ENCODE measurements around the gene COL8A1. TPM values are rescaled to one million over a fixed set of nuclear protein-coding genes. Genes with fewer than 3 reads are reported as not detected.
"Not testable (repeated sequence)": the region's sequence is repeated elsewhere in the genome, so short reads cannot be mapped to it uniquely, and the experiment has no call there.

The COL8A1 gene
- polyA plus RNA-seq (2013, experiment 1 of 2), result 0.10 TPM
- 0.07 TPM for polyA plus RNA-seq (2013, experiment 2 of 2)

- no peak within 1 kb of the TSS for H2BK5ac ChIP-seq (ENCODE audit: low read length)
- H3K79me1 ChIP-seq (ENCODE audit: low read depth, low read length), result no peaks in the 10 kb centered on the region
- no peak within 1 kb of the TSS for H2BK120ac ChIP-seq (ENCODE audit: low read depth, low read length)
- peak within 1 kb of the TSS; percentile 24 to 67 for H3K4me3 ChIP-seq (ENCODE audit: low read length in 2 of 2)
- peak within 1 kb of the TSS; percentile 78 for H2AFZ ChIP-seq (ENCODE audit: low read length)
- H3K36me3 ChIP-seq (replicated peaks in 1 of 2; ENCODE audit: control insufficient read depth in 2 of 2, insufficient read depth in 2 of 2, low read length in 2 of 2), result no peaks in the 10 kb centered on the region
- peak within 1 kb of the TSS; percentile 44 for H3K23ac ChIP-seq (ENCODE audit: low read depth, low read length, poor library complexity)
- H3K9me3 ChIP-seq (replicated peaks in 1 of 2; ENCODE audit: control insufficient read depth in 2 of 2, insufficient read depth in 1 of 2, low read depth in 1 of 2, low read length in 2 of 2), result no peaks in the 10 kb centered on the region
- H2BK15ac ChIP-seq (ENCODE audit: low read length), result no peak within 1 kb of the TSS
- no peak within 1 kb of the TSS for H3K4ac ChIP-seq (ENCODE audit: low read length)
- H3K14ac ChIP-seq (ENCODE audit: low read length), result no peak within 1 kb of the TSS
- H2BK12ac ChIP-seq (ENCODE audit: low read length), result no peak within 1 kb of the TSS
- peak within 1 kb of the TSS; percentile 98 for H3K4me2 ChIP-seq (ENCODE audit: insufficient read depth, low read length, poor library complexity, severe bottlenecking)
- H3K9ac ChIP-seq (ENCODE audit: low read depth, low read length, poor library complexity), result peak within 1 kb of the TSS; percentile 57
- H3K4me1 ChIP-seq (ENCODE audit: control insufficient read depth in 2 of 2, insufficient read depth in 1 of 2, low read depth in 1 of 2, low read length in 2 of 2), result peaks cover 6 to 7% of the 10 kb centered on the region in 2 donors
- DNase-seq (ENCODE audit: low spot score), result peak; percentile 26
- peak within 1 kb of the TSS; percentile 44 for H3K18ac ChIP-seq (ENCODE audit: low read length)
- WGBS, 2 donors (ENCODE audit: extremely low coverage in 2 of 2, insufficient read length in 2 of 2, insufficient replicate concordance in 1 of 2), result no CpG with 5 or more reads among the region's 26 CpGs
- H3K27ac ChIP-seq (replicated peaks; ENCODE audit: low read length), result no peak within 1 kb of the TSS
- H2AK5ac ChIP-seq (ENCODE audit: low read depth, low read length), result no peak within 1 kb of the TSS
- no peak within 1 kb of the TSS for H4K8ac ChIP-seq (ENCODE audit: low read depth, low read length)
- H3K27me3 ChIP-seq (ENCODE audit: control insufficient read depth in 3 of 3, insufficient read depth in 3 of 3, low read depth in 1 of 3, low read length in 3 of 3), result peaks cover 0 to 26% (median 3%) of the 10 kb centered on the region in 3 experiments
- no peak within 1 kb of the TSS for H4K91ac ChIP-seq (ENCODE audit: low read depth, low read length, poor library complexity)
Measured at GRCh38 chr3:99638167-99638948, at the start of gene COL8A1. TSS of gene COL8A1 (plus strand) at chr3:99638594. CDS start at chr3:99790683, 152,089 bp downstream.

- not testable (repeated sequence) for H3K23ac ChIP-seq (ENCODE audit: low read depth, low read length, poor library complexity); H3K27ac ChIP-seq (replicated peaks; ENCODE audit: low read length); DNase-seq (ENCODE audit: low spot score); H3K79me1 ChIP-seq (ENCODE audit: low read depth, low read length); H3K4me3 ChIP-seq (ENCODE audit: low read length in 2 of 2); H2BK15ac ChIP-seq (ENCODE audit: low read length); H3K14ac ChIP-seq (ENCODE audit: low read length); H3K4me1 ChIP-seq (ENCODE audit: control insufficient read depth in 2 of 2, insufficient read depth in 1 of 2, low read depth in 1 of 2, low read length in 2 of 2); H4K91ac ChIP-seq (ENCODE audit: low read depth, low read length, poor library complexity); H3K18ac ChIP-seq (ENCODE audit: low read length); H3K4me2 ChIP-seq (ENCODE audit: insufficient read depth, low read length, poor library complexity, severe bottlenecking); H3K27me3 ChIP-seq (ENCODE audit: control insufficient read depth in 3 of 3, insufficient read depth in 3 of 3, low read depth in 1 of 3, low read length in 3 of 3); H2AFZ ChIP-seq (ENCODE audit: low read length); H2BK120ac ChIP-seq (ENCODE audit: low read depth, low read length); H2BK12ac ChIP-seq (ENCODE audit: low read length); H3K9ac ChIP-seq (ENCODE audit: low read depth, low read length, poor library complexity); H3K9me3 ChIP-seq (replicated peaks in 1 of 2; ENCODE audit: control insufficient read depth in 2 of 2, insufficient read depth in 1 of 2, low read depth in 1 of 2, low read length in 2 of 2); H3K36me3 ChIP-seq (replicated peaks in 1 of 2; ENCODE audit: control insufficient read depth in 2 of 2, insufficient read depth in 2 of 2, low read length in 2 of 2); H3K4ac ChIP-seq (ENCODE audit: low read length); H4K8ac ChIP-seq (ENCODE audit: low read depth, low read length); H2AK5ac ChIP-seq (ENCODE audit: low read depth, low read length); H2BK5ac ChIP-seq (ENCODE audit: low read length)
- no CpG with 5 or more reads among the region's 4 CpGs for WGBS, 2 donors (ENCODE audit: extremely low coverage in 2 of 2, insufficient read length in 2 of 2, insufficient replicate concordance in 1 of 2)
Measured at GRCh38 chr3:99589168-99589567, 49.2 kb upstream of the COL8A1 start.

GRCh38 chr3:99599894-99600293 lies 38.5 kb upstream of the COL8A1 start:
- no peaks in the 10 kb centered on the region for H3K36me3 ChIP-seq (replicated peaks in 1 of 2; ENCODE audit: control insufficient read depth in 2 of 2, insufficient read depth in 2 of 2, low read length in 2 of 2)
- H3K4me2 ChIP-seq (ENCODE audit: insufficient read depth, low read length, poor library complexity, severe bottlenecking), result no peak overlapping the region
- no peak overlapping the region for H4K8ac ChIP-seq (ENCODE audit: low read depth, low read length)
- DNase-seq (ENCODE audit: low spot score), result no peak
- H3K4me1 ChIP-seq (ENCODE audit: control insufficient read depth in 2 of 2, insufficient read depth in 1 of 2, low read depth in 1 of 2, low read length in 2 of 2), result no peaks in the 10 kb centered on the region
- H3K14ac ChIP-seq (ENCODE audit: low read length), result no peak overlapping the region
- H3K4me3 ChIP-seq (ENCODE audit: low read length in 2 of 2), result no peak overlapping the region
- no peak overlapping the region for H3K27ac ChIP-seq (replicated peaks; ENCODE audit: low read length)
- no peaks in the 10 kb centered on the region for H3K9me3 ChIP-seq (replicated peaks in 1 of 2; ENCODE audit: control insufficient read depth in 2 of 2, insufficient read depth in 1 of 2, low read depth in 1 of 2, low read length in 2 of 2)
- H2BK120ac ChIP-seq (ENCODE audit: low read depth, low read length), result no peak overlapping the region
- no peak overlapping the region for H3K23ac ChIP-seq (ENCODE audit: low read depth, low read length, poor library complexity)
- H2BK15ac ChIP-seq (ENCODE audit: low read length), result no peak overlapping the region
- no peak overlapping the region for H4K91ac ChIP-seq (ENCODE audit: low read depth, low read length, poor library complexity)
- H2AK5ac ChIP-seq (ENCODE audit: low read depth, low read length), result no peak overlapping the region
- no peak overlapping the region for H3K18ac ChIP-seq (ENCODE audit: low read length)
- H3K9ac ChIP-seq (ENCODE audit: low read depth, low read length, poor library complexity), result no peak overlapping the region
- no peak overlapping the region for H2BK5ac ChIP-seq (ENCODE audit: low read length)
- no peak overlapping the region for H2AFZ ChIP-seq (ENCODE audit: low read length)
- H3K4ac ChIP-seq (ENCODE audit: low read length), result no peak overlapping the region
- WGBS, 2 donors (ENCODE audit: extremely low coverage in 2 of 2, insufficient read length in 2 of 2, insufficient replicate concordance in 1 of 2), result no CpG with 5 or more reads among the region's 5 CpGs
- no peaks in the 10 kb centered on the region for H3K79me1 ChIP-seq (ENCODE audit: low read depth, low read length)
- H3K27me3 ChIP-seq (ENCODE audit: control insufficient read depth in 3 of 3, insufficient read depth in 3 of 3, low read depth in 1 of 3, low read length in 3 of 3), result no peaks in the 10 kb centered on the region
- no peak overlapping the region for H2BK12ac ChIP-seq (ENCODE audit: low read length)

GRCh38 chr3:99601515-99601914 lies 36.9 kb upstream of the COL8A1 start:
- no CpG with 5 or more reads among the region's 1 CpG for WGBS, 2 donors (ENCODE audit: extremely low coverage in 2 of 2, insufficient read length in 2 of 2, insufficient replicate concordance in 1 of 2)
- no peak overlapping the region for H4K91ac ChIP-seq (ENCODE audit: low read depth, low read length, poor library complexity)
- no peak overlapping the region for H3K9ac ChIP-seq (ENCODE audit: low read depth, low read length, poor library complexity)
- no peak overlapping the region for H2BK120ac ChIP-seq (ENCODE audit: low read depth, low read length)
- no peak overlapping the region for H3K27ac ChIP-seq (replicated peaks; ENCODE audit: low read length)
- no peak overlapping the region for H2BK5ac ChIP-seq (ENCODE audit: low read length)
- H3K36me3 ChIP-seq (replicated peaks in 1 of 2; ENCODE audit: control insufficient read depth in 2 of 2, insufficient read depth in 2 of 2, low read length in 2 of 2), result no peaks in the 10 kb centered on the region
- H3K4me2 ChIP-seq (ENCODE audit: insufficient read depth, low read length, poor library complexity, severe bottlenecking), result no peak overlapping the region
- no peaks in the 10 kb centered on the region for H3K4me1 ChIP-seq (ENCODE audit: control insufficient read depth in 2 of 2, insufficient read depth in 1 of 2, low read depth in 1 of 2, low read length in 2 of 2)
- H3K9me3 ChIP-seq (replicated peaks in 1 of 2; ENCODE audit: control insufficient read depth in 2 of 2, insufficient read depth in 1 of 2, low read depth in 1 of 2, low read length in 2 of 2), result no peaks in the 10 kb centered on the region
- no peak overlapping the region for H3K18ac ChIP-seq (ENCODE audit: low read length)
- no peak overlapping the region for H4K8ac ChIP-seq (ENCODE audit: low read depth, low read length)
- H3K79me1 ChIP-seq (ENCODE audit: low read depth, low read length), result no peaks in the 10 kb centered on the region
- no peak overlapping the region for H2AFZ ChIP-seq (ENCODE audit: low read length)
- no peak overlapping the region for H3K14ac ChIP-seq (ENCODE audit: low read length)
- H2AK5ac ChIP-seq (ENCODE audit: low read depth, low read length), result no peak overlapping the region
- H2BK12ac ChIP-seq (ENCODE audit: low read length), result no peak overlapping the region
- no peak overlapping the region for H2BK15ac ChIP-seq (ENCODE audit: low read length)
- no peaks in the 10 kb centered on the region for H3K27me3 ChIP-seq (ENCODE audit: control insufficient read depth in 3 of 3, insufficient read depth in 3 of 3, low read depth in 1 of 3, low read length in 3 of 3)
- no peak overlapping the region for H3K4ac ChIP-seq (ENCODE audit: low read length)
- H3K4me3 ChIP-seq (ENCODE audit: low read length in 2 of 2), result no peak overlapping the region
- H3K23ac ChIP-seq (ENCODE audit: low read depth, low read length, poor library complexity), result no peak overlapping the region
- no peak for DNase-seq (ENCODE audit: low spot score)
